ENCODE data around the gene CLCN2. TPM values are rescaled to one million over a fixed set of nuclear protein-coding genes. Genes with fewer than 3 reads are reported as not detected.

CLCN2 gene
- polyA plus RNA-seq, 2 of the 4 experiments (the other 2 are of a cell fraction), result 2.2 to 5.4 TPM

- Histone ChIP-seq H3K4me2 (no peak overlapping the region), H3K4me1 (no peaks in the 10 kb centered on the region), H3K4me3 (no peak overlapping the region), H3K9me3 (no peaks in the 10 kb centered on the region), H3K27ac (no peak overlapping the region)
- TF ChIP-seq REST (IDR thresholded peaks at IDR 0.05) (no peak), RCOR1 (IDR thresholded peaks at IDR 0.05; ENCODE audit: low read depth, low read length) (no peak), HEYL (CRISPR knock-in tag; IDR thresholded peaks at IDR 0.05) (no peak), ATOH8 (CRISPR knock-in tag; IDR thresholded peaks at IDR 0.05; ENCODE audit: low read depth) (no peak)
- DNase-seq (ENCODE audit: low read depth in 1 of 2, low spot score in 1 of 2) (no peak), FAIRE-seq (no peak), ATAC-seq (no peak)
- POLR2A ChIA-PET, result no interaction called here
- CTCF ChIA-PET, result interaction anchor here (0.6 to 3.3 kb wide), 4 partner anchors 11 to 1591 kb away, joined by 3 to 16 read pairs (median 10); no protein-coding TSS in a partner anchor
- WGBS (ENCODE audit: missing lambda C conversion rate), result 84% methylated on average over 8 of the region's 15 CpGs
These were observed 21.8 kb upstream of the CLCN2 start for GRCh38 chr3:184383033-184383740.

- ChIA-PET POLR2A (no interaction called here), CTCF (interaction anchor here (0.6 to 1.5 kb wide), 2 partner anchors 11 to 1592 kb away, joined by 3 to 6 read pairs; no protein-coding TSS in a partner anchor)
- Histone ChIP-seq H3K27ac (no peak overlapping the region), H3K9me3 (no peaks in the 10 kb centered on the region), H3K4me2 (no peak overlapping the region), H3K4me3 (no peak overlapping the region), H3K4me1 (0 out of 3 replicates have a peak, but pooled peaks cover 4% of the 10 kb centered on the region)
- TF ChIP-seq REST (IDR thresholded peaks at IDR 0.05), result no peak
- no peak for TF ChIP-seq CBX2 (IDR thresholded peaks at IDR 0.05; ENCODE audit: borderline replicate concordance, low read depth)
- no peak for TF ChIP-seq EP300 (IDR thresholded peaks at IDR 0.05)
- TF ChIP-seq NR3C1 (IDR thresholded peaks at IDR 0.05), result no peak
- TF ChIP-seq TP53 (CRISPR knock-in tag; IDR thresholded peaks at IDR 0.05), result no peak
- no peak for TF ChIP-seq USF2 (IDR thresholded peaks at IDR 0.05)
- no peak for TF ChIP-seq RCOR1 (IDR thresholded peaks at IDR 0.05; ENCODE audit: low read depth, low read length)
- TF ChIP-seq ZC3H11A (IDR thresholded peaks at IDR 0.05), result no peak
- no peak for TF ChIP-seq MAZ (IDR thresholded peaks at IDR 0.05; ENCODE audit: borderline replicate concordance, low read depth, low read length)
- no peak for TF ChIP-seq SREBF2 (IDR thresholded peaks at IDR 0.05)
- no peak for TF ChIP-seq JUNB (IDR thresholded peaks at IDR 0.05)
- TF ChIP-seq ZSCAN20 (CRISPR knock-in tag; IDR thresholded peaks at IDR 0.05), result no peak
- no peak for TF ChIP-seq CEBPB (IDR thresholded peaks at IDR 0.05)
- WGBS (ENCODE audit: missing lambda C conversion rate), result 81% methylated on average over 3 of the region's 16 CpGs
- no peak for FAIRE-seq
- no peak for DNase-seq (ENCODE audit: low read depth in 1 of 2, low spot score in 1 of 2)
- ATAC-seq, result no peak
These were observed 21.1 kb upstream of the CLCN2 start for GRCh38 chr3:184382326-184383032.

Measured in A549 (cell line).